Measurements from ENCODE around the gene SEMA6A. TPM values are rescaled to one million over a fixed set of nuclear protein-coding genes. Genes with fewer than 3 reads are reported as not detected.

SEMA6A gene
- total RNA-seq, 1 experiment from 2014 or later, result 39.0 TPM

DNA sequence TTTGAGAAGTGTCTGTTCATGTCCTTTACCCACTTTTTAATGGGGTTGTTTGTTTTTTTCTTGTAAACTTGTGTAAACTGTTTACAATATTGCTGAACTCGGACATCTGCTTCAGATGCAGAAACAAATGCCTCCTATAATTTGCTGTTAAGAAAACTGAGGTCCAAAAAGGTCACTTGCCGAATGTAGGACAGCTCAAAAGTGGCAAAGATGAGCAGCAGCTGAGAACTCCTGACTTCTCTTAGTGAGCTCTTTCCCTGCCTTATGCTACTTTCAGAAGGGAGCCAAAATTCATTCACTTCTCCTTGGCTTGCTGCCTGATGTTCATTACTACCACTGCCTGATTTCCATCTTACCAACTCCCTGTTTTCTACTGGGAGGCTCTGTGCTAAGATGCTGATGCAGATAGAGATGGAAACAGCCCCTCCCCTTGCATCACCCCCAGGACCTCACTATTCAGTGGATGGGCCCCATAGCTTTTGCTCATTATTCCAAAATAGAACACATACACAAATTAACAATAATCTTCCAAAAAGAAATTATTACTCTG, 60.1 kb downstream of the SEMA6A start:
- DNase-seq (ENCODE audit: low read depth, low spot score), result no peak
- in situ Hi-C loops (cut with HindIII; ENCODE audit: low pct_unique_long_range_greater_than_20kb, low sequenced_read_pairs), result no loop called here

DNA sequence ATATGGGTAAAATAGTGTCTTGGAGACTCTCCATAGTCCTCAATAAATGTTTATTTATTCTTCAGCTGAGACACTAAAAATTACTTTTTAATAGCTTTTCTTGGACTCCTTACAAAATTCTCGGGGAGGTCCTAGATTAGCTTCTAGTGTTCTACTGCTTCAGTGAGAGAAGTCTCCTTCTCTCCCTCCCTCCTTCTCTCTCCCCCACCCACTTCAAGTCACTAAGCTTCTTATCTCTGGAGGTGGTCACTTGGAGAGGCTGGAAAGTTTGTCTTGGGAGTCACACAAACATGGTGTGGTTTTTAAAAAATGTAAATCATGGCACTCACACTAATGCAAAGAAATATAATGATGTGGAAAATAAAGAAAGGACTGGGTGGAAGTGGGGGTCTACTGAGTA, 64.1 kb downstream of the SEMA6A start:
- in situ Hi-C loops (cut with HindIII; ENCODE audit: low pct_unique_long_range_greater_than_20kb, low sequenced_read_pairs), result no loop called here
- DNase-seq (ENCODE audit: low read depth, low spot score), result no peak

DNA sequence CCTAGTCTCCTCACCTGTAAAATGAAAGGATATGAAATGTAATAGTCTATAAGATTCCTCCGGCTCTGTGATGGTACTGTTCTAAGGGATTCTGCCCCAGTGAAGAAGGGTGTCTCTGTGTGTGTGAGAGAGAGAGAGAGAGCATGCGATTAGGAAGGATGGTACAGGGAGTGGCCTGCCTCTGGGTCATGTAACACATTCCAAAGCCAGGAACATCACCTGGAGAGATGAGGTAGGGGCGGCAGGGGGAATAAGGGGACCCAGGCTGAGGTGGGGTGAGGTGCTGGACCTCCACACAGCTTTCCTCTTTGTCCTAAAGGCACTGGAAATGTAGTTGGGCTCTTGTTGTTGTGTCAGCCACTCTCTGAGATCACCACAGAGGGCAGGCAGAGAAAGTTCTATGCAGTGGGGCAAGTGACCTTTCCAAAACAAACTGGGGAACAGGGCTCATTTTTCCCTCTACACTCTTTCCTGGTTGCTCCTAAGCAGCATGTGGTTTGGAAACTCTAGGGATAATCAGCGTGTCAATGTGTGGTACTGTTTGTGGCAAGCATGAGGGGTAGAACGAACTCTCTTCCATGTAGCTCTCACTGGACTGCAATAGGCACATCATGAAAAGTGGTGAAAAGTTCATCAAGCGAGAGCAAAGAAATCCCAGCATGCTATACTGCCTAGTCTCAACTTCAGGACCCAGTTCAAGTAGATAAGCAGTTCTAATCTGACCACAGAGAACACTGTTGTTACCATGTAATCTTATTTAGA, 65.0 kb downstream of the SEMA6A start:
- in situ Hi-C loops (cut with HindIII; ENCODE audit: low pct_unique_long_range_greater_than_20kb, low sequenced_read_pairs), result no loop called here
- DNase-seq (ENCODE audit: low read depth, low spot score), result no peak

DNA sequence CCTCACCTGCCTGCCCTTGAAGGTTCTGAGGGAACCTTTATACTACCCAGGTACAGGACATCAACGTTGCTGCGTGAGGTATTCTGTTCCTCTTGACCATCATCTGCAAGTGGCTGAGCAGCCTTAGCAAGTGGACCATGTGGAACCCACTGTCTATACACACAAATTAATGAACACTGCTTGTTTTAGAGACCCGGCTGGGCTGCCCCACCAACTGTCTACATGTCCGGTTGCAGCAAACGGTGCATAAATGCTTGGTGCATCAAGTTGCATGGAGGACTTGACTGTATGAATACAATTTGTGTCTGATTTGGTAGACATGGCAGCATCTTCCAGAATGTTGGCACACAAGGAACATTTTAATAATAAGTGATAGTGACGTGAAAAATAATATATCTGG, 65.8 kb downstream of the SEMA6A start:
- no peak for DNase-seq (ENCODE audit: low read depth, low spot score)
- in situ Hi-C loops (cut with HindIII; ENCODE audit: low pct_unique_long_range_greater_than_20kb, low sequenced_read_pairs), result no loop called here

DNA sequence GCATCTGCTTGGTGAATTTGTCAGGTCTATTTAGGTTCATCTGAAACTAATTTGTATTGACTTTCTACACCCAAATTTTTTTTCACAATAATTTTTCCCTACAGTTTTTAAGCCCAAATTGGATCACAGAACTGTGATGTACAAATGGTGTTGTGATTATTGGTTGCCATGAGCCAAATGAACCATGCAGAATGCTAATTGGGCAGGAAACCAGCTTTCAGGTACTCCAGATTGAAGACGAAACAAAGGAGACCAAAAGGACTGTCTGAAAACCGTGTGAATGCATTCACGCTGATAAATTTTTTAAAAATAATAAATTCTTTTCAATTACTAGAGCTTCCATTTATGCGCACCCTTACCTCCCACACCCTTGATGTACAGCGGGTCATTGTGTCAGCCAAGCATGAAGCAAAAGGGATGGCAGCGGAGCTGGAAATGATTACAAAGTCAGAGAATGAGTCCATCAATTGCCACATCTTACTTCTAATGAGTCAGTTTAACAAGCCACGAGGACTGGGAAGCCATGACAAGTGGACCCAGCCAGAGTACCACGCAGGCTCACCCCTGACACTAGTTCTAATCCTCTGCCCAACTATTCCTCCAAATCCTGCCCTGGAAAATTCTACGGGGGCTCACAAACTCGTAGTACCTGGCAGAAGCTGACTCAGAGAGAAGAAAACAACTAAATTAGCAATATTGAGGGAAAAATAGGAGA, 66.5 kb downstream of the SEMA6A start:
- in situ Hi-C loops (cut with HindIII; ENCODE audit: low pct_unique_long_range_greater_than_20kb, low sequenced_read_pairs), result no loop called here
- DNase-seq (ENCODE audit: low read depth, low spot score), result no peak

DNA sequence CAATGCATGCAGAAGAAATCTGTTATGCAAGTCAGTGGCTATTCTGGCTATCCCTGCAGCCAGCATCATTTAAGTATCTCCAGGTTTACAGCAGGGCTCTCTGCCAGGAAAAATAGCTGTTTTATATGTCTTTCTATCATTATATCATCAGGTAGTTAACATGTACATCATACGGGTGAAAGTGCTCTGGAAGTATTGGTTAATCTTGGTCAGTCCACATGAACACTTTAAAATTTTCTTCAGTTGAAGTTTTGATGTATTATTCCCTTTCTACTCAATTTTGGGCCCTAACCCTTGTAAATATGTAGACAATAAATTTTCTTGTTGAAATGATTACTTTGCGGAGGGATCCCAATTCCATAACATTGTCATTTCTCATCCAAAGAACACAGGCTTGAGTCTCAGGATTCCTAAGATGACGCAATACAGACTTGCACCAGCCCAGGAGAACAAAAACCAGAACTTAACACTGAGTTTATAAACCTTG, 67.5 kb downstream of the SEMA6A start:
- in situ Hi-C loops (cut with HindIII; ENCODE audit: low pct_unique_long_range_greater_than_20kb, low sequenced_read_pairs), result no loop called here
- DNase-seq (ENCODE audit: low read depth, low spot score), result no peak

DNA sequence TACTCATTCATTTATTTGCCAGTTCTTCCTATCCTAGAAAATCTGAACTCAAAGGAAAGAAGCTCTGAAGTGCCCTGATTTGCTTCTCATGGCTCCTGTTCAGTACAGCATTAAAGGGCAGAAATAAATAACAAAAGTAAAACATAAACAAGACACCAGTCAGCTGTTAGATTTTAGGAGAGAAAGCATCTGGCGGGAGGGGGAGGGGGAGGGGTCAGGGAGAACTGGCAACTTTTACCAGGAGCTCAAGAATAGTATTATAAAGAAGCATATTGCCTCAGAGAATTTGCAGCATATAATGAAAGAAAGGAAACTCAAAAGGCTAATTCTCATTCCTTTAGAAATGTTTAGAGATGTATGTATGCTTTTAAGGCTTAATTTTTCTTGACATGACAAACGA, 68.1 kb downstream of the SEMA6A start:
- no peak for DNase-seq (ENCODE audit: low read depth, low spot score)
- in situ Hi-C loops (cut with HindIII; ENCODE audit: low pct_unique_long_range_greater_than_20kb, low sequenced_read_pairs), result no loop called here

DNA sequence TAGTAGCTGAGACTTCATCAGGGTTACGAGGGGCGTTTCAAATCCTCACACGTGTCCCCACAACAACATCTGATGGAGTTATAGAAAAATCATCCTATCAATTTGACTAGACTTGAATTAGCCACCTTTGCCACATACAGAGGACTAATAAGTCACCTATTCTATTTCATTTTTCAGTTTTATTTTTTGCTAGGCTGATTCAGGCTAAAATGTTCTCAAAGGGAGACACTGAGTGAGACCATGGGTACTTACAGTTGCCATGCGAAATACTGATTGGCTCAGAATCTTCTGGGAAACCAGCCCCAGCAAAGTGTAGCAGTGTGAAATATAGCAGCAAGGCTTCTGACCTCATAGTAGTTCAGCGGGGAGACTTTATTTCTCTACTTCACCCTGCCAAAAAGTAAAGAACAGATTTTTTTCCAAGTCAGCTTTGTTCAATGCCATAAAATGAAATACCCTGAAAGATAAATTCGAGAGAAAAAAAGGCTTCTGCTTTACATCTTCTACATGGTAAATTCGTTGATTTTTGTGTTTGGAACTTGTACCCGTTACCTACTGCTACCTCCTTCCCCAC, 69.9 kb downstream of the SEMA6A start:
- DNase-seq (ENCODE audit: low read depth, low spot score), result no peak
- in situ Hi-C loops (cut with HindIII; ENCODE audit: low pct_unique_long_range_greater_than_20kb, low sequenced_read_pairs), result no loop called here

DNA sequence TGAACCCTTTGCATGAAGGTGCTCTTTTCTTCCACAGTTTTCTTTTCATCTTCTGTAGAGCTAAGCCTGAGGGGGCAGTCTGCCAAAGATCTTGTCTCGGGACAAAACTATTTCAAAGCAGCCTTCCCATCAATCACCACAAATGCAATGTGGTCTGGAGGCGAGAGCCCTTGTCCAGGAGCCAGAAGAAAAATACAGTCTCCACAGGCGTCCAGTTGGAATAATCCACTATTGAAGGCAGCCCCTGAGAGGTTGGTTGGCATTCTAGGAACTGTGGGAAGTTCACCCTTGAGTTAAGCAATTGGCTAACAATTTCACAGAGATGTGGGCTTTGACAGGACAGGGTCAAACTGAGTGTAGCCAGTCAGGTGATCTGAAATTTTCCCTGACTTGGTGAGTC, 72.0 kb downstream of the SEMA6A start:
- in situ Hi-C loops (cut with HindIII; ENCODE audit: low pct_unique_long_range_greater_than_20kb, low sequenced_read_pairs), result no loop called here
- DNase-seq (ENCODE audit: low read depth, low spot score), result peak; percentile 7

DNA sequence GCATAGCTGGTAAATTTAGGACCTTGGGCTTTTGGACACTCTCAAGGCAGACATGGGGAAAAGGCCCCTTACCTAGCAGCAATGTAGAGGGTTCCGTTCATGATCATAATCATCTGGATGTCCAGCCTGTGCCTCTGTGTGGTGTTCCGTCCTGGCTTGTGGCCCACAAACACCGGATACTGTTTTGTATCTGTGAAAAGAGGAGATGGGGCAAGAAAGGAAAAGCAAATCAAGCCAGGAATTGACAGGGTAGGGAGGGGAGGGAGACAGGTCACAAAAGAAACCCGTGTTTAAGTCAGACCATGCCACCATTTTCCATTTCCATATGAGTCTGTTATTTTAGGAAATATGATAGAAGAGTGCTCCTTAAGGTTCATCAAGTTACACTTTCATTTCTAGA, 72.5 kb downstream of the SEMA6A start:
- DNase-seq (ENCODE audit: low read depth, low spot score), result no peak
- in situ Hi-C loops (cut with HindIII; ENCODE audit: low pct_unique_long_range_greater_than_20kb, low sequenced_read_pairs), result no loop called here

DNA sequence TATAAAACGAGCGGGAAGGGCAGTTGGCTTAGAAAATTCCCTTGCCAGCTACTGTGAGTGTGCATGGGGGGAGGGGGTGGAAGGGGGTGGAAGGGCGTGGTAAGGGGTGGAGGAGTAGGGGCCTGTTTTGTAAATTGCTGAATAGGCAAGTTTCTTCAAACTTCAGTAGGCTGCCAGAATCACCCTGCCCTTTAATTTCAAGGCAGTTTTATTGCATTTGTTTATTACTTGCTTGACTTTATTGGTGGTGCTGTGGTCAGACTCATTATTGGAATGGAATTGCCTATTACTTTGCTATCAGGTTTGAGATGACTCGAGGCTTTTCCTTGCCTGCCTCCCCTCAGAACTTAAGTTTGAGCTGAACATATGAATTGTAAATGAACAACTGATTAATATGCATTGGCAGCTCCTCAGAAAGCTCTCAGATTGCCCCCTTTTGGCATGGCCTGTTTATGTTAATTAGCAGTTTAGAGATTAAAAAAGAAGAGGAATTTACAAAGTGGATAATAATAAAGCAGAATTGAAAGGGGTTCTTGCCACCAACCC, 76.0 kb downstream of the SEMA6A start:
- in situ Hi-C loops (cut with HindIII; ENCODE audit: low pct_unique_long_range_greater_than_20kb, low sequenced_read_pairs), result no loop called here
- no peak for DNase-seq (ENCODE audit: low read depth, low spot score)

DNA sequence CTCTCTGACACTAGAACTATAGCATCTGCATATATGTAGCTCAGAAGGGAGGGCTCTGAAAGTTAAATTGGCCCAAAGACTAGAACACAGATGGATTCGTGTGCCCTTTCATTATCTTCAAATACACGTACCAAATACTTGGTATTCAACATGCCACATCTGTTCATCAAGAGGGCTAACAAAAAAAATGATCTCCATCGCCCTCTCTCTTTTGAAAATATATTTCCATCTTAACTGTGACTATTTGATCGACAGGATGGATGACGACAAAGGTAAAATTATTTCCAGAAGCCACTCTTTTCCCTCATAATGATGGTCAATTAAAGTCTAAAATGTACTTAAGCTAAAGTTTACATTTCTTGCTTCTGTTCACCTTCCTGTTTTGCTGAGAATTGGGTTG, 77.0 kb downstream of the SEMA6A start:
- in situ Hi-C loops (cut with HindIII; ENCODE audit: low pct_unique_long_range_greater_than_20kb, low sequenced_read_pairs), result no loop called here
- no peak for DNase-seq (ENCODE audit: low read depth, low spot score)

DNA sequence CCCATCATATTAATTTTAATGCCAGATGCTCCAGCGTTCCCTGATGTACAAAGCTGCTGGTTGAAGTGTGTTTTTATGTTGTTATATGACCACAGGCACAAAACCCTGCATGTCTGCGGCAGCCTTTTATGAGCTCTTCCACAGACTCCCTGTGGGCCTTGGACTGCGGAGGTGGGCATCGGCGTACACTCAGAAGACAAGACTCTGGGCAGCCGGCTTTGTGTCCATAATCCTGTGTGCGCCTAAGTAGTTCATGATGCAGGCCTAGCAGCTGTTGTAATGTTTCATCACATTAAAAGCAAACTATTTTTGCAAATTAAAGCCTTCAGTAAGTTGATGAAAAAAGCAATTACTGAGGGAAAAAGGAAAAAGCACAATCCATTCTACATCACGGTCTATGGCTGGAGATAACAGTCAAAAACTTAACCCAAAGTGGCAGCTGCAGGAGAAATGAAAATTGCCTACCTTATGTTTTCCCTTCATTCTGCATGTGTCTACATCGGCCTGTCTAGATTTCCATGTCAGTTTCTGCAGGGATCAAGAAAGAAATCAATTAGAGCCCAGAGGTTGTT, 78.8 kb downstream of the SEMA6A start:
- DNase-seq (ENCODE audit: low read depth, low spot score), result no peak
- in situ Hi-C loops (cut with HindIII; ENCODE audit: low pct_unique_long_range_greater_than_20kb, low sequenced_read_pairs), result no loop called here

DNA sequence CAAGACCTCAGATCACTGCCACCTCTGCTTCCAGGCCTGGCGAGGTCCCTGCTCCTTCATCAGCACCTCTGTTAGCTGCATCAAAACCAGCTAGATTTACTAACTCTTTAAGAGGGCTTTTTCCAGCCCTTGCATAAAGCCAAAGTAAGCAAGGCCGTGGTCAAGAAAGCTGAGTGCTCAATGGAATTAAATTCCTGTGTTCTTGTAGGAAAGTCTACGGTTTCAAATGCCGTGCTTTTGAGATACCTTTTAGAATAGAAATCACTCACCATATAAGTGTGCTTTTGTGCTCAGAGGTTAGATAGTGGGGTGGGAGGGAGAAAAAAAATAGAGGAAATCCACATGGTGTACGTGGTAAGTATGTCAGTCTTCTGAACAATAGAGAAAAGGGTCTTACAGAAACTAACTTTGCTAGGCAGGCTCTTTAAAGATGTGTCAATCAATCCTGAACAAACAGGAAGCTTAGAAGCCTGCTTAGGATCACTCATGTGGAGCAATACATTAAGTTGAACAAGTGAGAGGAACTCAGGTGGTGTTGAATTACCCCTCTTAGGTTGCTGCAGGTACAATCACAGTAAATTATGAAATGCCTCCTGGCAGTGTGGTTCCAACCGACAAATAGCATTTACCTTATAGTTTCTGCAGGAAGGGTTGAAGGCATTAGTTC, 79.7 kb downstream of the SEMA6A start:
- DNase-seq (ENCODE audit: low read depth, low spot score), result no peak

DNA sequence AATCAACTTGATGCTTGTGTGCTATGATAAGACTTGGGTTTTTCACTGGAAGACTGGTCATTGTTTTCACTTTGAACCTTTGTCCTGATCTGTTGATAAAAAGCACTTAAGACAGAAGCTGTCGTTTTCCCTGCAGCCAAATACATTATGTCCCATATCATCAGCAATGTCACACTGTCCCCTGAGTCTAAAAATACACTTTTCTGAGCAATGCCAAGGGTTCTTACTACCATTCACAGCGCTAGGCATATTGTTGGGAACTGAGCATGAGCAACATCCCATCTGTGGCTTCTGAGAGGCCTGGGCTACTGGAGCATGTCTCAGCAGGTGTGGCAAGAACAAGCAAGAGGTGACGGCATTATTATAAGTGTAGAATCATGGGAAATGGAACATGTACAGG, 81.8 kb downstream of the SEMA6A start:
- no peak for DNase-seq (ENCODE audit: low read depth, low spot score)

More for the DNA sequence above, 79.7 kb downstream of the SEMA6A start:
- in situ Hi-C loops (cut with HindIII; ENCODE audit: low pct_unique_long_range_greater_than_20kb, low sequenced_read_pairs), result no loop called here

DNA sequence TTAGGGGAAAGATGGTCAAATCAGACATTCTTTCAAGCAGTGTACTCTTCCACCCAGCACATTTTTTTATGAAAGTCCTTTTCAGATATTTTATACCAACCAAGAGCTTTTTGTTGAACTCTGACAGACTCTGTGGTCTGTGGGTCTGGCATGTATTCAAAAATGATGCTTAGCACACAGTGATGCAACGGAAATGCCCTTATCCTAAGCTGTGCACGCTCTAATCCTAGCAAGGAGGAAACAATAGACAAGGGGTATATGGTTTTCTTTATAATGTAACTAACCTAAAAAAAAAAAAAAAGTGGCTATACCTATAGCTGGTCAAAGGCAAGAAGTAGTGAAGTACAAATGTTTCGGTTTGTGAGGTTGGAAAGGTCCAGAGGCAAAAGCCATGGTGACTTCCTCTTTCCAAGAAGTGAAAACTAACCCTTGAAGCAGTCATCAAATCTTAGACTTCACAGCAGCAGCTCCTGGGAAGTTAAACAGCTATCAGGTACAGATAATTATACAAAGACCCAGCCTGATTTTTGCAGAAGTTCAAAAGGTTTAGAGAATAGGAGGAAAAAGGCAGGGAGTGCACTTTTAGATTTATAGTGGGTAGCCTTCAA, 82.5 kb downstream of the SEMA6A start:
- DNase-seq (ENCODE audit: low read depth, low spot score), result peak; percentile 90
- in situ Hi-C loops (cut with HindIII; ENCODE audit: low pct_unique_long_range_greater_than_20kb, low sequenced_read_pairs), result no loop called here

More for the DNA sequence above, 81.8 kb downstream of the SEMA6A start:
- in situ Hi-C loops (cut with HindIII; ENCODE audit: low pct_unique_long_range_greater_than_20kb, low sequenced_read_pairs), result no loop called here
